Ovary (tissue), 9 donors: Measurements from ENCODE around the gene CALD1. TPM values are rescaled to one million over a fixed set of nuclear protein-coding genes. Genes with fewer than 3 reads are reported as not detected.

Source experiments
- DNase-seq, 5 donors: peaks; one replicate each; pipeline ENCODE4 v3.0.0-alpha.2; 2019 to 2020
- H3K27ac ChIP-seq, 2 donors: fragments of 200-600 bp; one replicate each; pipeline versions ENCODE4 v1.5.1 to v1.8.0; 2019 to 2022
- H3K27me3 ChIP-seq: fragments of 200-600 bp; one replicate; pipeline ENCODE4 v1.8.0; 2022
- H3K36me3 ChIP-seq: fragments of 200-600 bp; sonication (generic); one replicate; pipeline ENCODE4 v1.5.1; 2019
- H3K4me1 ChIP-seq: one replicate; pipeline ENCODE4 v1.8.1; 2013; ENCODE audit warnings: mild to moderate bottlenecking, moderate library complexity; ENCODE audit not compliant: insufficient read depth
- H3K4me3 ChIP-seq: fragments of 200-600 bp; sonication (generic); one replicate; pipeline ENCODE4 v1.5.1; 2017
- H3K9me3 ChIP-seq, 2 donors: fragments of 200-600 bp in 1 of 2; sonication (generic) in 1 of 2; one replicate each; pipeline versions ENCODE4 v1.5.1 to v1.8.1; 2013 to 2019; ENCODE audit warnings: mild to moderate bottlenecking in 1 of 2, moderate library complexity in 1 of 2
- CTCF ChIP-seq, 3 donors: fragments of 450-650 bp in 2 of 3; fragments of 200-600 bp in 1 of 3; IDR thresholded peaks; one replicate each; pipeline versions ENCODE4 v1.5.1 to v1.8.0; 2016 to 2022; ENCODE audit warnings: antibody characterized with exemption in 3 of 3, mild to moderate bottlenecking in 1 of 3
- EP300 ChIP-seq: sonication (generic); formaldehyde crosslinking; IDR thresholded peaks from one replicate; pipeline ENCODE4 v1.6.1; 2017; ENCODE audit warnings: antibody characterized with exemption
- POLR2A ChIP-seq: fragments of 450-650 bp; IDR thresholded peaks from one replicate; pipeline ENCODE4 v1.6.1; 2017; ENCODE audit warnings: antibody characterized with exemption, mild to moderate bottlenecking, moderate library complexity
- WGBS, 3 donors: extraction: QIAGEN DNeasy Blood & Tissue Kit in 1 of 3; methylation state at CpG; one replicate each; pipeline versions ENCODE4 v1.1.5 to v1.1.7; 2013 to 2017; 5-methylcytosine and 5-hydroxymethylcytosine counted together
- intact Hi-C, 4 donors: fragments of 100-400 bp; cut with DNase I; formaldehyde crosslinking; loops; one replicate each; pipeline versions ENCODE4 v1.11.0 to v1.15.1; 2022 to 2023
- polyA plus RNA-seq, 2 donors: library from polyadenylated mRNA; stranded (reverse); fragments of 200-250 nt in 1 of 2; fragments of 350-450 nt in 1 of 2; fragmentation: Illumina TruSeq in 1 of 2; extraction: RNeasy Lipid Tissue Mini Kit (QIAGEN cat#74804) in 1 of 2; gene quantifications; one replicate each; pipeline ENCODE4 v1.2.3, GENCODE V29; 2013 to 2014
- total RNA-seq, 7 donors: library from RNA; depleted of rRNA in 2 of 7; stranded (reverse); fragments of >200 nt in 2 of 7; fragmentation: NEBNext Ultra II Directional in 3 of 7; extraction: Animal tissue kit (Norgen Biotek cat#: 25700) in 3 of 7; gene quantifications; one replicate each; pipeline versions ENCODE4 v1.1.0 to v1.2.4, GENCODE V29; 2016 to 2023
- donor health status: DM: no; HTN: no; CAD: no; lungs with moderate emphysema.
- donor health status: DM: no; HTN: no; CAD: no.
- donor health status: Bipolar disorder and iron deficiency.
- donor health status: DM: yes; HTN: yes; CAD: no.
- donor health status: DM: no; HTN: no; CAD: no.
- donor health status: DM: yes; HTN: yes; CAD: no.

The CALD1 gene
- total and polyA plus RNA-seq, 9 donors, result 306 to 697 (median 463) TPM

- H3K4me1 ChIP-seq, result peaks cover 18% of the 10 kb centered on the region
- 94 to 97% (median 96%) methylated on average over 4 of the region's 4 CpGs for WGBS, 3 donors
Measured at GRCh38 chr7:134896073-134896472, 116.6 kb downstream of the CALD1 start.

GRCh38 chr7:134897936-134898335, 118.5 kb downstream of the CALD1 start:
- Histone ChIP-seq H3K4me3 (no peak overlapping the region), H3K36me3 (no peaks in the 10 kb centered on the region), H3K4me1 (peaks cover 19% of the 10 kb centered on the region), H3K9me3 (no peaks in the 10 kb centered on the region), H3K27me3 (no peaks in the 10 kb centered on the region), H3K27ac (no peak overlapping the region)
- WGBS, 3 donors, result 92 to 94% (median 94%) methylated on average over 7 of the region's 7 CpGs
- intact Hi-C loops, result no loop called here
- no peak for TF ChIP-seq POLR2A
- TF ChIP-seq EP300, result no peak
- TF ChIP-seq CTCF (IDR thresholded peaks at IDR 0.05), result no peak
- DNase-seq, result no peak

More at GRCh38 chr7:134896073-134896472, 116.6 kb downstream of the CALD1 start:
- intact Hi-C loops, result no loop called here
- H3K27me3 ChIP-seq, result no peaks in the 10 kb centered on the region
- H3K36me3 ChIP-seq, result no peaks in the 10 kb centered on the region
- H3K4me3 ChIP-seq, result no peak overlapping the region
- TF ChIP-seq POLR2A (no peak), EP300 (no peak), CTCF (IDR thresholded peaks at IDR 0.05) (no peak)
- H3K27ac ChIP-seq, result no peak overlapping the region
- no peaks in the 10 kb centered on the region for H3K9me3 ChIP-seq
- no peak for DNase-seq

- TF ChIP-seq POLR2A (no peak), EP300 (no peak)
- no peak for DNase-seq
- H3K36me3 ChIP-seq, result no peaks in the 10 kb centered on the region
- H3K4me1 ChIP-seq, result peaks cover 17% of the 10 kb centered on the region
- intact Hi-C loops, result no loop called here
- 29 to 41% (median 35%) methylated on average over 3 of the region's 3 CpGs for WGBS, 3 donors
- no peak overlapping the region for H3K27ac ChIP-seq
- H3K4me3 ChIP-seq, result no peak overlapping the region
- H3K9me3 ChIP-seq, result no peaks in the 10 kb centered on the region
- H3K27me3 ChIP-seq, result no peaks in the 10 kb centered on the region
Measured at GRCh38 chr7:134899729-134900128, 120.3 kb downstream of the CALD1 start.

GRCh38 chr7:134900166-134900982, 120.9 kb downstream of the CALD1 start:
- no peak for DNase-seq
- Histone ChIP-seq H3K4me3 (no peak overlapping the region), H3K4me1 (peaks cover 20% of the 10 kb centered on the region), H3K36me3 (no peaks in the 10 kb centered on the region), H3K27ac (no peak overlapping the region), H3K9me3 (no peaks in the 10 kb centered on the region), H3K27me3 (no peaks in the 10 kb centered on the region)
- 82 to 87% (median 86%) methylated on average over 9 of the region's 9 CpGs for WGBS, 3 donors
- TF ChIP-seq EP300 (no peak), CTCF (IDR thresholded peaks at IDR 0.05) (no peak), POLR2A (no peak)
- intact Hi-C loops, result no loop called here

GRCh38 chr7:134901389-134902020, 122.1 kb downstream of the CALD1 start:
- H3K9me3 ChIP-seq, result no peaks in the 10 kb centered on the region
- H3K4me3 ChIP-seq, result no peak overlapping the region
- intact Hi-C loops, result no loop called here
- no peak overlapping the region for H3K27ac ChIP-seq
- H3K4me1 ChIP-seq, result peaks cover 25% of the 10 kb centered on the region
- WGBS, 3 donors, result 80 to 91% (median 85%) methylated on average over 4 of the region's 4 CpGs
- DNase-seq, result no peak
- no peaks in the 10 kb centered on the region for H3K36me3 ChIP-seq
- no peaks in the 10 kb centered on the region for H3K27me3 ChIP-seq
- TF ChIP-seq POLR2A, result no peak
- no peak for TF ChIP-seq CTCF (IDR thresholded peaks at IDR 0.05)
- TF ChIP-seq EP300, result no peak
